ENCODE data around the gene JUNB. TPM values are rescaled to one million over a fixed set of nuclear protein-coding genes. Genes with fewer than 3 reads are reported as not detected.

JUNB gene
- total RNA-seq, 1 experiment from 2014 or later: 116 TPM

GRCh38 chr19:12769689-12770088, 21.6 kb upstream of the JUNB start:
- peaks cover 56% of the 10 kb centered on the region for H3K36me3 Mint-ChIP-seq (ENCODE audit: insufficient read depth, unreplicated experiment)
- CTCF ChIA-PET: no interaction called here
- no peaks in the 10 kb centered on the region for H3K9me3 Mint-ChIP-seq (ENCODE audit: low read depth, unreplicated experiment)
- no peak overlapping the region for H3K4me3 Mint-ChIP-seq (ENCODE audit: low read depth, unreplicated experiment)
- peaks cover 12% of the 10 kb centered on the region for H3K4me1 Mint-ChIP-seq (ENCODE audit: low read depth, unreplicated experiment)
- no peak for TF ChIP-seq CTCF (IDR thresholded peaks at IDR 0.05; ENCODE audit: unreplicated experiment)
- DNase-seq: no peak
- BruUV-seq (replicated peaks): no TSS peak
- no peak overlapping the region for H3K27ac Mint-ChIP-seq (ENCODE audit: unreplicated experiment)
- no peaks in the 10 kb centered on the region for H3K27me3 Mint-ChIP-seq (ENCODE audit: unreplicated experiment)
- intact Hi-C loops (cut with micrococcal nuclease; ENCODE audit: unreplicated experiment): no loop called here

GRCh38 chr19:12770922-12771321, 20.4 kb upstream of the JUNB start:
- Mint-ChIP-seq H3K4me3 (ENCODE audit: low read depth, unreplicated experiment) (no peak overlapping the region), H3K9me3 (ENCODE audit: low read depth, unreplicated experiment) (no peaks in the 10 kb centered on the region), H3K27me3 (ENCODE audit: unreplicated experiment) (no peaks in the 10 kb centered on the region), H3K4me1 (ENCODE audit: low read depth, unreplicated experiment) (peaks cover 12% of the 10 kb centered on the region), H3K27ac (ENCODE audit: unreplicated experiment) (no peak overlapping the region), H3K36me3 (ENCODE audit: insufficient read depth, unreplicated experiment) (peaks cover 60% of the 10 kb centered on the region)
- intact Hi-C loops (cut with micrococcal nuclease; ENCODE audit: unreplicated experiment): no loop called here
- no peak for DNase-seq
- CTCF ChIA-PET: no interaction called here
- no TSS peak for BruUV-seq (replicated peaks)
- TF ChIP-seq CTCF (IDR thresholded peaks at IDR 0.05; ENCODE audit: unreplicated experiment): no peak

GRCh38 chr19:12772323-12772722, 19.0 kb upstream of the JUNB start:
- Mint-ChIP-seq H3K36me3 (ENCODE audit: insufficient read depth, unreplicated experiment) (peaks cover 61% of the 10 kb centered on the region), H3K4me1 (ENCODE audit: low read depth, unreplicated experiment) (peaks cover 12% of the 10 kb centered on the region), H3K9me3 (ENCODE audit: low read depth, unreplicated experiment) (no peaks in the 10 kb centered on the region), H3K27me3 (ENCODE audit: unreplicated experiment) (no peaks in the 10 kb centered on the region), H3K27ac (ENCODE audit: unreplicated experiment) (no peak overlapping the region), H3K4me3 (ENCODE audit: low read depth, unreplicated experiment) (no peak overlapping the region)
- TF ChIP-seq CTCF (IDR thresholded peaks at IDR 0.05; ENCODE audit: unreplicated experiment): no peak
- intact Hi-C loops (cut with micrococcal nuclease; ENCODE audit: unreplicated experiment): no loop called here
- BruUV-seq (replicated peaks): no TSS peak
- no peak for DNase-seq
- CTCF ChIA-PET: no interaction called here

GRCh38 chr19:12773571-12773970, 17.7 kb upstream of the JUNB start:
- H3K4me1 Mint-ChIP-seq (ENCODE audit: low read depth, unreplicated experiment): peaks cover 18% of the 10 kb centered on the region
- DNase-seq: no peak
- no peak for TF ChIP-seq CTCF (IDR thresholded peaks at IDR 0.05; ENCODE audit: unreplicated experiment)
- peak overlapping the region; percentile 65 for H3K27ac Mint-ChIP-seq (ENCODE audit: unreplicated experiment)
- intact Hi-C loops (cut with micrococcal nuclease; ENCODE audit: unreplicated experiment): no loop called here
- peaks cover 72% of the 10 kb centered on the region for H3K36me3 Mint-ChIP-seq (ENCODE audit: insufficient read depth, unreplicated experiment)
- no peaks in the 10 kb centered on the region for H3K27me3 Mint-ChIP-seq (ENCODE audit: unreplicated experiment)
- CTCF ChIA-PET: no interaction called here
- BruUV-seq (replicated peaks): no TSS peak
- no peaks in the 10 kb centered on the region for H3K9me3 Mint-ChIP-seq (ENCODE audit: low read depth, unreplicated experiment)
- peak overlapping the region; percentile 10 for H3K4me3 Mint-ChIP-seq (ENCODE audit: low read depth, unreplicated experiment)
